ENCODE measurements around the gene TMEM179.

Gene TMEM179

GRCh38 chr14:104549536-104550339 lies 54.8 kb downstream of the TMEM179 start:
- ChIA-PET CTCF (no interaction called here), POLR2A (no interaction called here)
- no peak for TF ChIP-seq CTCF (IDR thresholded peaks at IDR 0.05; ENCODE audit: insufficient read depth, low read length, missing control alignments)
- no peak overlapping the region for H3K4me3 ChIP-seq (ENCODE audit: low read depth, low read length)
- DNase-seq (ENCODE audit: low read depth, low spot score), result no peak

GRCh38 chr14:104548802-104549535 lies 55.6 kb downstream of the TMEM179 start:
- CTCF ChIA-PET, result no interaction called here
- POLR2A ChIA-PET, result no interaction called here
- DNase-seq (ENCODE audit: low read depth, low spot score), result no peak
- H3K4me3 ChIP-seq (ENCODE audit: low read depth, low read length), result no peak overlapping the region
- TF ChIP-seq CTCF (IDR thresholded peaks at IDR 0.05; ENCODE audit: insufficient read depth, low read length, missing control alignments), result no peak

GRCh38 chr14:104547998-104548700 lies 56.4 kb downstream of the TMEM179 start:
- no peak for TF ChIP-seq CTCF (IDR thresholded peaks at IDR 0.05; ENCODE audit: insufficient read depth, low read length, missing control alignments)
- POLR2A ChIA-PET, result no interaction called here
- DNase-seq (ENCODE audit: low read depth, low spot score), result no peak
- H3K4me3 ChIP-seq (ENCODE audit: low read depth, low read length), result no peak overlapping the region
- CTCF ChIA-PET, result no interaction called here

- no peak for TF ChIP-seq CTCF (IDR thresholded peaks at IDR 0.05; ENCODE audit: insufficient read depth, low read length, missing control alignments)
- CTCF ChIA-PET, result no interaction called here
- POLR2A ChIA-PET, result no interaction called here
Observed at GRCh38 chr14:104547310-104547997, 57.1 kb downstream of the TMEM179 start.

GRCh38 chr14:104546591-104547309 lies 57.8 kb downstream of the TMEM179 start:
- DNase-seq (ENCODE audit: low read depth, low spot score), result no peak
- POLR2A ChIA-PET, result no interaction called here
- no peak for TF ChIP-seq CTCF (IDR thresholded peaks at IDR 0.05; ENCODE audit: insufficient read depth, low read length, missing control alignments)
- H3K4me3 ChIP-seq (ENCODE audit: low read depth, low read length), result no peak overlapping the region
- CTCF ChIA-PET, result interaction anchor here (1.5 kb wide), 1 partner anchor 17 kb away, joined by 6 read pairs; no protein-coding TSS in a partner anchor

More at GRCh38 chr14:104547310-104547997, 57.1 kb downstream of the TMEM179 start:
- no peak overlapping the region for H3K4me3 ChIP-seq (ENCODE audit: low read depth, low read length)
- no peak for DNase-seq (ENCODE audit: low read depth, low spot score)

Measured in AG04449 (cell line).